Naive thymus-derived CD4-positive, alpha-beta T cell (primary cell): ENCODE data around the gene BICC1. TPM values are rescaled to one million over a fixed set of nuclear protein-coding genes. Genes with fewer than 3 reads are reported as not detected.

Source experiments
- ATAC-seq: fragments of 150-1000 bp; cut with Tn5 transposase; 2 replicates; pipeline ENCODE4 v1.10.0; 2021; ENCODE audit warnings: mild to moderate bottlenecking, moderate library complexity
- CTCF ChIA-PET: fragments of 350-600 bp; sonication (Branson Sonifier 250); formaldehyde crosslinking; loops from one replicate; lab custom pipeline; 2021; ENCODE audit warnings: antibody characterized with exemption; lab: Charles Lee
- POLR2A ChIA-PET: fragments of 350-600 bp; sonication (Branson Sonifier 250); formaldehyde crosslinking; loops from one replicate; lab custom pipeline; 2021; ENCODE audit warnings: antibody characterized with exemption, inconsistent platforms; lab: Charles Lee
- DNase-seq, 9 donors: peaks; one replicate each; pipeline versions ENCODE4 v3.0.0 to v3.0.0-alpha.2; 2020 to 2022; ENCODE audit warnings: mixed read lengths in 1 of 9
- H3K27ac ChIP-seq: one replicate; pipeline ENCODE4 v1.7.0; 2013; ENCODE audit warnings: mild to moderate bottlenecking, low read depth, low read length, moderate library complexity
- H3K27me3 ChIP-seq, 2 donors: one replicate each; pipeline ENCODE4 v1.7.0; 2013; ENCODE audit warnings: low read length in 2 of 2, mild to moderate bottlenecking in 2 of 2, moderate library complexity in 2 of 2; ENCODE audit not compliant: control insufficient read depth in 2 of 2, insufficient read depth in 2 of 2
- H3K36me3 ChIP-seq, 3 experiments: 1 replicate in 2 of 3; 2 replicates in 1 of 3; pipeline ENCODE4 v1.7.0; 2013; ENCODE audit warnings: low read length in 3 of 3, mild to moderate bottlenecking in 3 of 3, moderate library complexity in 1 of 3; ENCODE audit not compliant: insufficient read depth in 3 of 3, control insufficient read depth in 2 of 3
- H3K4me1 ChIP-seq, 2 donors: one replicate each; pipeline ENCODE4 v1.7.0; 2013; ENCODE audit warnings: low read length in 2 of 2, mild to moderate bottlenecking in 2 of 2, moderate library complexity in 1 of 2; ENCODE audit not compliant: control insufficient read depth in 2 of 2, insufficient read depth in 2 of 2
- H3K4me3 ChIP-seq: 2 replicates; pipeline ENCODE4 v1.7.0; 2013; ENCODE audit warnings: mild to moderate bottlenecking, low read length
- H3K9me3 ChIP-seq, 3 experiments: 1 replicate in 2 of 3; 2 replicates in 1 of 3; pipeline ENCODE4 v1.7.0; 2013; ENCODE audit warnings: low read length in 3 of 3; ENCODE audit not compliant: control insufficient read depth in 2 of 3
- H3K27ac Mint-ChIP-seq, 9 donors: one replicate each; pipeline ENCODE4 v1.8.0; 2020 to 2022; ENCODE audit warnings: mixed read lengths in 9 of 9, mild to moderate bottlenecking in 8 of 9, moderate library complexity in 5 of 9, inconsistent platforms in 2 of 9
- H3K27me3 Mint-ChIP-seq, 5 donors: one replicate each; pipeline ENCODE4 v1.8.0; 2021 to 2022; ENCODE audit warnings: mixed read lengths in 5 of 5, mild to moderate bottlenecking in 1 of 5
- H3K36me3 Mint-ChIP-seq, 5 donors: one replicate each; pipeline ENCODE4 v1.8.0; 2020 to 2022; ENCODE audit warnings: mixed read lengths in 5 of 5, mild to moderate bottlenecking in 3 of 5, inconsistent platforms in 1 of 5
- H3K4me1 Mint-ChIP-seq, 7 donors: one replicate each; pipeline ENCODE4 v1.8.0; 2020 to 2022; ENCODE audit warnings: mixed read lengths in 7 of 7, mild to moderate bottlenecking in 3 of 7, inconsistent platforms in 1 of 7
- H3K4me3 Mint-ChIP-seq, 10 donors: one replicate each; pipeline ENCODE4 v1.8.0; 2020 to 2022; ENCODE audit warnings: mild to moderate bottlenecking in 10 of 10, mixed read lengths in 10 of 10, moderate library complexity in 6 of 10, inconsistent platforms in 2 of 10
- H3K9me3 Mint-ChIP-seq, 11 donors: one replicate each; pipeline ENCODE4 v1.8.0; 2020 to 2022; ENCODE audit warnings: mixed read lengths in 11 of 11, mild to moderate bottlenecking in 4 of 11, inconsistent platforms in 1 of 11, moderate library complexity in 1 of 11
- intact Hi-C, 2 donors: fragments of 100-400 bp; cut with micrococcal nuclease; formaldehyde crosslinking; loops; one replicate each; pipeline ENCODE4 v1.15.1; 2023
- polyA plus RNA-seq, 2 donors: library from polyadenylated mRNA; unstranded; fragments of 300-500 nt; fragmentation: Illumina TruSeq; gene quantifications; one replicate each; pipeline ENCODE4 v1.2.3, GENCODE V29; 2021
- total RNA-seq, 6 experiments: library from RNA in 5 of 6; stranded (reverse) in 5 of 6; gene quantifications; 1 replicate in 5 of 6; 2 replicates in 1 of 6; pipeline ENCODE4 v1.2.3 and lab custom pipeline; 2021 to 2026

BICC1 gene
- total and polyA plus RNA-seq, 7 experiments from 2014 or later: 0.05 to 0.10 TPM; not detected in 5

DNA sequence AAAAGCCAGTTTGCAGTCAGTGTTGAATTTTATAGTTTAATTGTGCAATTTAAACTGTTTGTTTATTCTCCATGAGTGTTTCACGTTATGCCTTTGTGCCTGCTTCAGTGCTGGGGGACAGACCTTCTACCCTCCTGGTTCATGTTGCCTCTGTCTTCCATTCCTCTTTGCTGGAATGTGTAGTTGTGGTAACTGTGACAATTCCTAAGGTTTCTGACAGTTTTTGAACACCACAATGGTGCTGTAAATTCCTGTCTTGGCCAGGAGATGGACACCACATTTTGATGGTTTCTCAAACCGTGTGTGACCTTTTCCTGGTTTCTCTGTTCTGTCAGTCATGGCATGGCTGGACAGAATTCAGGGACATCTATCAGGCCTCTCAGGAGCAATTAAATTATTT, 201.7 kb downstream of the BICC1 start:
- no peak overlapping the region for H3K4me3 Mint-ChIP-seq
- H3K27ac Mint-ChIP-seq: no peak overlapping the region

DNA sequence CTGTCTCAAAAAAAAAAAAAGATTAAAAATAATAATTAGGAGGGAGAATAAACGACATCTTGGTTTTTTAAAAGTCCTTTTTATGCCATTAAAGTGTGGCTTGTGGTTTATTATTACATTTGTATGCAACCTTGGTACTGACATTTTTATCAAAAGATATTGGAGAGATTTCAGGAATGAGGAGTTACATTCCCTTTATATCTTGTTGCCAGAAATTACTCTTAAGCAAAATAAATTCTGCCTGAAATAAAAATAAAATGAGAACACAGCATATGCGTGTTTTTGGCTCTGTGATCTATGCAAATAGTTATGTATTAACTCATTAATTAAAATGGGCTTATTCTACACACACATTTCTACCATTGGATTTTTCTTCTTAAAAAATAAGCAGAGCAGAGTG, 202.4 kb downstream of the BICC1 start:
- H3K36me3 ChIP-seq: no peaks in the 10 kb centered on the region
- Mint-ChIP-seq H3K4me1 (no peaks in the 10 kb centered on the region), H3K9me3 (peaks cover 0 to 2% (median 0%) of the 10 kb centered on the region in 11 donors), H3K36me3 (no peaks in the 10 kb centered on the region), H3K27me3 (no peaks in the 10 kb centered on the region), H3K27ac (no peak overlapping the region), H3K4me3 (no peak overlapping the region)
- H3K4me1 ChIP-seq: no peaks in the 10 kb centered on the region
- intact Hi-C loops: no loop called here
- H3K9me3 ChIP-seq: no peaks in the 10 kb centered on the region
- no peaks in the 10 kb centered on the region for H3K27me3 ChIP-seq
- CTCF ChIA-PET: interaction anchor here (0.7 kb wide), 1 partner anchor 8 kb away, joined by 5 read pairs; no protein-coding TSS in a partner anchor
- POLR2A ChIA-PET: no interaction called here
- no peak for DNase-seq
- no peak overlapping the region for H3K27ac ChIP-seq
- H3K4me3 ChIP-seq: no peak overlapping the region
- ATAC-seq: no peak

More for the DNA sequence above, 201.7 kb downstream of the BICC1 start:
- intact Hi-C loops: no loop called here
- peaks cover 0 to 2% (median 0%) of the 10 kb centered on the region in 11 donors for H3K9me3 Mint-ChIP-seq
- Histone ChIP-seq H3K27ac (no peak overlapping the region), H3K4me1 (no peaks in the 10 kb centered on the region), H3K27me3 (no peaks in the 10 kb centered on the region), H3K4me3 (no peak overlapping the region), H3K36me3 (no peaks in the 10 kb centered on the region), H3K9me3 (no peaks in the 10 kb centered on the region)
- DNase-seq: no peak
- no peaks in the 10 kb centered on the region for H3K36me3 Mint-ChIP-seq
- H3K27me3 Mint-ChIP-seq: no peaks in the 10 kb centered on the region
- no peaks in the 10 kb centered on the region for H3K4me1 Mint-ChIP-seq
- no peak for ATAC-seq
- ChIA-PET POLR2A (no interaction called here), CTCF (interaction anchor here (0.7 kb wide), 1 partner anchor 8 kb away, joined by 5 read pairs; no protein-coding TSS in a partner anchor)

DNA sequence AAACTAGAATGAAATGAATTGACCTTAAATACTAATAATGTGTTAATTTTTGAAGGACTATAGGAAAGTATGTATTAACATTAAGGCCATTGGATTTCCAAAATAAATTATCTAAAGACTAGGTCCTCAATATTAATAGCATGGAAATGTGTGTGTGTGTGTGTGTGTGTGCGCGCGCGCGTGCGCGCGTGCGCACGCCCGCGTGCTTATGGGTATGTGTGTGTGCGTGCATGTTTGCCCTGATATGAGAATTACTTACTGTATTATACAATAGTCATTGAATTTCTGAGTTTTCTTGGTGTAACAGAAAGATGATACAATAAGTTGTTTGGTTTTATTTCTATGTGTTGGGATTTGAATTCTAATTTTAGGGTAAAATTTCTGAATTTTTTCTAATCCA, 205.9 kb downstream of the BICC1 start:
- POLR2A ChIA-PET: no interaction called here
- peaks cover 0 to 5% (median 0%) of the 10 kb centered on the region in 5 donors for H3K27me3 Mint-ChIP-seq
- no peak for ATAC-seq
- H3K4me1 Mint-ChIP-seq: no peaks in the 10 kb centered on the region
- H3K9me3 Mint-ChIP-seq: peaks cover 0 to 5% (median 0%) of the 10 kb centered on the region in 11 donors
- no peaks in the 10 kb centered on the region for H3K36me3 Mint-ChIP-seq
- Histone ChIP-seq H3K4me1 (no peaks in the 10 kb centered on the region), H3K27ac (no peak overlapping the region), H3K36me3 (no peaks in the 10 kb centered on the region), H3K4me3 (no peak overlapping the region), H3K9me3 (no peaks in the 10 kb centered on the region), H3K27me3 (no peaks in the 10 kb centered on the region)
- no peak for DNase-seq
- no peak overlapping the region for H3K27ac Mint-ChIP-seq
- H3K4me3 Mint-ChIP-seq: no peak overlapping the region
- CTCF ChIA-PET: no interaction called here
- intact Hi-C loops: no loop called here

DNA sequence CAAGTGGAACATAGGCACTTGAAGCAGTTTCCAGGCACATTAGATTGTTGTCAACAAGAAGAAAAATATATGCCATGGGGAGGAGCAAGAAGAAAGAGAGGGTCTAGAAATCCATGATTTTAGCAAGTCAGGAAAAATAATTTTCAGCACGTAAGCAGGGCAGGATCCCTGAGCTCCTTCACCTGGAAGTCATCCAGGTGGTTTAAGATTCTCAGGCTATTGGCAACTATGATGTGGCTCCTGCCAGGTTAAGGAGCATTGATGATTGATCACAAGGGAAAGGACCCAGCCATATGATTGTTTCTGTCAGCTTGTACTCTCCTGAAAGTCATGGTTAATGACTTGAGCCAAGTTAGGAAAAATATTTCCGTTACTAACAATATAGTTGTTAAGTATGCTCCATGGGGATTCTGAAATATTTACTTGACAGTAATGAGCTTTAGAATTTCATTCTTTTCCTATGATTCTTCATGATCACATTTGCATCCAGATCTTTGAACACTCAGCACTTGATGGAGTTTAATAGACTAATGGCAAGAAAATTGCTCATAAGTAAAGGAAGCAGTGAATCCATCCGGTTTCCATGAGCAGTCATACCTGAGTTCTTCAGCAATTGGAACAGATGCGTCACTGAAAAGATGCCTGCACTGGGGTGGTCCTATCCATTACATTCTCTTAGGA, 209.1 kb downstream of the BICC1 start:
- no peaks in the 10 kb centered on the region for H3K4me1 Mint-ChIP-seq
- H3K36me3 Mint-ChIP-seq: no peaks in the 10 kb centered on the region
- no peaks in the 10 kb centered on the region for H3K36me3 ChIP-seq
- intact Hi-C loops: no loop called here
- H3K27me3 Mint-ChIP-seq: peaks cover 0 to 6% (median 0%) of the 10 kb centered on the region in 5 donors
- peaks cover 0 to 6% (median 0%) of the 10 kb centered on the region in 11 donors for H3K9me3 Mint-ChIP-seq
- H3K4me3 Mint-ChIP-seq: no peak overlapping the region
- no peak overlapping the region for H3K4me3 ChIP-seq
- no peak for DNase-seq
- POLR2A ChIA-PET: no interaction called here
- no peaks in the 10 kb centered on the region for H3K27me3 ChIP-seq
- no peak overlapping the region for H3K27ac Mint-ChIP-seq
- H3K9me3 ChIP-seq: no peaks in the 10 kb centered on the region
- no peaks in the 10 kb centered on the region for H3K4me1 ChIP-seq
- H3K27ac ChIP-seq: no peak overlapping the region
- ATAC-seq: no peak
- CTCF ChIA-PET: no interaction called here

DNA sequence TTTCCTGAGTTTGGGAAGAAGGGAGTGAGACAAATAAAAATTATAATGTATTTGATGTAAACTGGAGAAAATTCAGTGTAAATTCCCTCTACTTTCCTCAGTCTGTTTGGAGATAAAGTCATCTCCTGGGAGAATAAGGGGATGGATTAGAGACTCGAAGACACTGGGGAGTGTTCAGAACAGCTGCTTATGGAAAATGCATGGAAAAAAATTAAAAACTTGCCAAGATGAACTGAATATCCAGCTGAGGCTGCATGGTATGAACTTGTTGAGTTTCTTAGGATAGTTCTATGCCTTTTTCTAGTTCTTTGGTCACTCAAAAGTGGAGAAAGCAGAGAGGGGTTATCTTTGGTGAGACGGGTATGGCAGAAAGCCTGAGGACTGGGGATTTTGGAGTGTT, 210.5 kb downstream of the BICC1 start:
- H3K27me3 Mint-ChIP-seq: peaks cover 0 to 6% (median 0%) of the 10 kb centered on the region in 5 donors
- H3K27me3 ChIP-seq: no peaks in the 10 kb centered on the region
- no peaks in the 10 kb centered on the region for H3K36me3 Mint-ChIP-seq
- no peak overlapping the region for H3K27ac Mint-ChIP-seq
- intact Hi-C loops: no loop called here
- H3K9me3 Mint-ChIP-seq: peaks cover 0 to 6% (median 0%) of the 10 kb centered on the region in 11 donors
- no peak overlapping the region for H3K4me3 Mint-ChIP-seq
- CTCF ChIA-PET: no interaction called here
- ATAC-seq: no peak
- H3K9me3 ChIP-seq: no peaks in the 10 kb centered on the region
- H3K36me3 ChIP-seq: no peaks in the 10 kb centered on the region
- no peak overlapping the region for H3K27ac ChIP-seq
- no peaks in the 10 kb centered on the region for H3K4me1 ChIP-seq
- no peak overlapping the region for H3K4me3 ChIP-seq
- POLR2A ChIA-PET: no interaction called here
- no peak for DNase-seq
- H3K4me1 Mint-ChIP-seq: no peaks in the 10 kb centered on the region

DNA sequence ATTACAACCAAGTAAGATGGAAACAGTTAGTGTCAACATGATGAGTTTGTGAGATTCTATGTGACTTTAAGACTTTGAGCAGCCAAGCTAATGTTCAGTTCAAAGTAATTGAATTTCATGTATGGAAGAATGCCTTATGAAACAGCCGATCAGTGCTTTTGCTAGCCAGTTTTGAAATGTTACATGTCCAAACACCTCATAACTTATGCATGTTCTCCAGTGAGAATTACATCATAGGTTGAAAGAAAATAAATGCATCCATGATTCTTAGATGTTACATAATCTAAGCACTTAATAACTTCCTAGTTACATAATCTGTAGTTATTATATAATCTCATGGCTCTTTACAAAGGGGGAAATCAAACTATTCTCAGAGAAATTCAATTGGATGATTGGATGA, 211.3 kb downstream of the BICC1 start:
- H3K36me3 ChIP-seq: no peaks in the 10 kb centered on the region
- Mint-ChIP-seq H3K9me3 (peaks cover 0 to 6% (median 0%) of the 10 kb centered on the region in 11 donors), H3K27ac (no peak overlapping the region), H3K36me3 (no peaks in the 10 kb centered on the region), H3K4me1 (no peaks in the 10 kb centered on the region), H3K4me3 (no peak overlapping the region), H3K27me3 (peaks cover 0 to 6% (median 0%) of the 10 kb centered on the region in 5 donors)
- H3K27ac ChIP-seq: no peak overlapping the region
- no peaks in the 10 kb centered on the region for H3K27me3 ChIP-seq
- H3K9me3 ChIP-seq: no peaks in the 10 kb centered on the region
- H3K4me3 ChIP-seq: no peak overlapping the region
- ChIA-PET CTCF (no interaction called here), POLR2A (no interaction called here)
- no peak for DNase-seq
- H3K4me1 ChIP-seq: no peaks in the 10 kb centered on the region
- ATAC-seq: no peak
- intact Hi-C loops: no loop called here

DNA sequence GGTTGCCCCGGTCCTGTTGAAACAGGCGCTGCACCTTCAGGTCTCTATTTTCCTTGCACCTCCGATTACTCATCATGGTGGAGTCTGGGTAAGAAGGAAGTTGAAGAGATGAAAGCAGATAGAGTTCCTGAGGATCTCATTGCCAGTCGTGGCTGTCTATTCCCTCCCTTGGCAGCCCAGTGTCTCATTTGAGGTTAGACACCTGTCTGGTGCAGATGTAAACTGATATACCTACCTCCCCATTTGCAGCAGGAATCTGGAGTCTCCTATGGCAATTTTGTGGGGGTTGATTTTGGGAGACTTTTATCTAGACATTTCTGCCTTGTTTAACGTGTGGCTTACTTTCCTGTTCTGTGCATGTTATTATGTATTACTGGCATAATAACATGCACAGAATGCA, 212.1 kb downstream of the BICC1 start:
- Mint-ChIP-seq H3K4me1 (no peaks in the 10 kb centered on the region), H3K4me3 (no peak overlapping the region), H3K27me3 (peaks cover 0 to 6% (median 0%) of the 10 kb centered on the region in 5 donors), H3K36me3 (no peaks in the 10 kb centered on the region), H3K9me3 (peaks cover 0 to 6% (median under 1%) of the 10 kb centered on the region in 11 donors), H3K27ac (no peak overlapping the region)
- no peaks in the 10 kb centered on the region for H3K4me1 ChIP-seq
- H3K4me3 ChIP-seq: no peak overlapping the region
- DNase-seq (no peak), ATAC-seq (no peak)
- H3K9me3 ChIP-seq: no peaks in the 10 kb centered on the region
- ChIA-PET POLR2A (no interaction called here), CTCF (no interaction called here)
- no peaks in the 10 kb centered on the region for H3K36me3 ChIP-seq
- intact Hi-C loops: no loop called here
- no peaks in the 10 kb centered on the region for H3K27me3 ChIP-seq
- H3K27ac ChIP-seq: no peak overlapping the region
